ENCODE results near the gene PANX3.

DNA sequence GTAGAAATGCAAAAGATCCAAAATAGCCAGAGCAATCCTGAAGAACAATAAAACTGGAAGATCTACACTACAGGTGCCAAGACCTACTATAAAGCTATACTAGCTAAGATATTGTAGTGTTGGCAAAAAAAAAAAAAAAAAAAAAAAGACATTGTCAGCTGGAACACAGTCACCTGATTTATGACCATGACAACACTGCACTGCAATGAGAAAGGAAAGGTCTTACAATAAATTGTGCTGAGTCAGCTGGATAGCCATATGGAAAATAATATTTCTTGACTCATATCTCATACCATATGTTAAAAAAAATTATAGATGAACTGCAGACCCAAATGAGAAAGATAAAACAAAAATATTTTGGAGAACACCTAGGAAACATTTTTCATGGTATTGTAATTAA is 3.1 kb upstream of the PANX3 start:
- TF ChIP-seq, protein P1, sequence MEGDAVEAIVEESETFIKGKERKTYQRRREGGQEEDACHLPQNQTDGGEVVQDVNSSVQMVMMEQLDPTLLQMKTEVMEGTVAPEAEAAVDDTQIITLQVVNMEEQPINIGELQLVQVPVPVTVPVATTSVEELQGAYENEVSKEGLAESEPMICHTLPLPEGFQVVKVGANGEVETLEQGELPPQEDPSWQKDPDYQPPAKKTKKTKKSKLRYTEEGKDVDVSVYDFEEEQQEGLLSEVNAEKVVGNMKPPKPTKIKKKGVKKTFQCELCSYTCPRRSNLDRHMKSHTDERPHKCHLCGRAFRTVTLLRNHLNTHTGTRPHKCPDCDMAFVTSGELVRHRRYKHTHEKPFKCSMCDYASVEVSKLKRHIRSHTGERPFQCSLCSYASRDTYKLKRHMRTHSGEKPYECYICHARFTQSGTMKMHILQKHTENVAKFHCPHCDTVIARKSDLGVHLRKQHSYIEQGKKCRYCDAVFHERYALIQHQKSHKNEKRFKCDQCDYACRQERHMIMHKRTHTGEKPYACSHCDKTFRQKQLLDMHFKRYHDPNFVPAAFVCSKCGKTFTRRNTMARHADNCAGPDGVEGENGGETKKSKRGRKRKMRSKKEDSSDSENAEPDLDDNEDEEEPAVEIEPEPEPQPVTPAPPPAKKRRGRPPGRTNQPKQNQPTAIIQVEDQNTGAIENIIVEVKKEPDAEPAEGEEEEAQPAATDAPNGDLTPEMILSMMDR (optimal IDR thresholded peaks at IDR 0.05 in 1 of 3, IDR thresholded peaks at IDR 0.05 in 1 of 3, conservative IDR thresholded peaks at IDR 0.05 in 1 of 3; ENCODE audit: extremely low read depth in 1 of 3, insufficient read depth in 2 of 3, low read length in 3 of 3): no peak
- no peak for TF ChIP-seq EZH2 (IDR thresholded peaks at IDR 0.05; ENCODE audit: low read length)
